ENCODE data around the gene ZNF197. TPM values are rescaled to one million over a fixed set of nuclear protein-coding genes. Genes with fewer than 3 reads are reported as not detected.

Gene ZNF197
- polyA plus RNA-seq, 2 of the 4 experiments (the other 2 are of a cell fraction): 2.8 to 3.7 TPM

DNA sequence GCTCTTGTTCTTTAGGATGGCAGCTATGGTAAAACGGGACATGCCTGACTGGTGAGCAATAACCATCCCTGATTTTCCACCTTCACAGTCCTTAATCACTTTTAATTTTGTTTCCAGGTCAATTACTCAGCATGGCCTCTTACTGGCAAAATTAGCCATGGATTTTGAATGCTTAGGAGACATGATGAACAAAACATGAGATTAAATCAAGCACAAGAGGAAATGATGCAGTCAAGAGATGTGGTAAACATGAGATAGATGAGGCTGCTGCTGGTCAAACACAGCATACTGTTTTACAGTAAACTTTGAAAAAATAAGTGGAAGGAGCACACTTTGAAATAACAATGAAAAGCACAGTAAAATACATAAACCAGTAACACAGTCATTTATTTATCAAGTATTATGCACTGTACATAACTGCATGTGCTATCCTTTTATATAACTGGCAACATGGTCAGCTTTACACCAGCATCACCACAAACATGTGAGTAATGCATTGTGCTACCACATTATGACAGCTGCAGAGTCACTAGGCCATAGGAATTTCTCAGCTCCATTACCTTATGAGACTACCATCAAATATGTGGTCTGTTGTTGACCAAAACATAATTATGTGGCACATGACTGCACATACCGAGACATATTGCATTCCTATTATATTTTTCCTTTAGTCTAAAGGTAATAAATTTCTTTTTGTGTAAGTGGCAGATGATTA is 57.5 kb downstream of the ZNF197 start:
- POLR2A ChIA-PET: no interaction called here
- no peak overlapping the region for H3K4me2 ChIP-seq
- no peak for FAIRE-seq

DNA sequence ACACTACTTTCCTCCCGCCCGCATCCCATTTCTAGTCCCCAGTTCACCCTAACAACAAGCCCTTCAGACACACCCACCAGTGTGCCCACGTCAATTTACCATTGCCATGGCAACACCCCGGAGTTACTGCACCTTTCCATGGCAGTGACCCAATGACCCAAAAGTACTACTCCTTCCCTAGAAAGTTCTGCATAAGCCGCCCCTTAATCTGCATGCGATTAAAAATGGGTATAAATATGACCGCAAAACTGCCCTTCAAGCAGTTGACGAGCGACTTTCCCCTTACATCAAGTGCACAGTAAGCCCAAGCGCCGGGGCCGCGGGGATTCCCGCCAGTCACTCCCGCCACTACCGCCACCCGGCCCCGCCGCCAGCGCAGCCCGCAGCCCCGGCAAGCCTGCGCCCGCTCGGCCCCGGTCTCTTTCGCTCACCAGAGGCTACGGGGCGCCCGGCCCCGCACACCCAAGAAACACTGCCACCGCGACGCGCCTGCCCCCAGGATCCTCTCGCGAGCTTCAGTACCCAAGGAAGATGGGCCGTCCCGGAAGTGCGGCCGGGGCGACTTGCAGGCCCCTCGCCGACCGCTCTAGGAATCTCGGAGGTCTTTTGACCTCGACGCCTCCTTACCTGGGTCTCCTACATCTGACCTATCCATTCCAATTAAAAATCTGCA is 60.4 kb downstream of the ZNF197 start:
- H3K9me3 ChIP-seq: peaks cover 9% of the 10 kb centered on the region; the same call in 2 of the 3 replicates
- no peak for DNase-seq (ENCODE audit: low read depth in 1 of 2, low spot score in 1 of 2)
- 58% methylated on average over 28 of the region's 48 CpGs for WGBS (ENCODE audit: missing lambda C conversion rate)
- H3K4me2 ChIP-seq: no peak overlapping the region
- H3K4me3 ChIP-seq: no peak overlapping the region
- POLR2A ChIA-PET: no interaction called here
- ATAC-seq: no peak
- TF ChIP-seq JUN (IDR thresholded peaks at IDR 0.05) (no peak), HEYL (CRISPR knock-in tag; IDR thresholded peaks at IDR 0.05) (no peak), PHF8 (IDR thresholded peaks at IDR 0.05; ENCODE audit: borderline replicate concordance, low read depth) (no peak), BHLHE40 (IDR thresholded peaks at IDR 0.05; ENCODE audit: low read depth, low read length) (no peak), HOXB5 (CRISPR knock-in tag; IDR thresholded peaks at IDR 0.05) (no peak), EP300 (IDR thresholded peaks at IDR 0.05) (no peak), ZSCAN20 (CRISPR knock-in tag; IDR thresholded peaks at IDR 0.05) (no peak), TP53 (CRISPR knock-in tag; IDR thresholded peaks at IDR 0.05) (no peak)
- TF ChIP-seq, protein P1, sequence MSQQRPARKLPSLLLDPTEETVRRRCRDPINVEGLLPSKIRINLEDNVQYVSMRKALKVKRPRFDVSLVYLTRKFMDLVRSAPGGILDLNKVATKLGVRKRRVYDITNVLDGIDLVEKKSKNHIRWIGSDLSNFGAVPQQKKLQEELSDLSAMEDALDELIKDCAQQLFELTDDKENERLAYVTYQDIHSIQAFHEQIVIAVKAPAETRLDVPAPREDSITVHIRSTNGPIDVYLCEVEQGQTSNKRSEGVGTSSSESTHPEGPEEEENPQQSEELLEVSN (IDR thresholded peaks at IDR 0.05; ENCODE audit: borderline replicate concordance, low read depth): no peak
- TF ChIP-seq, protein P2, sequence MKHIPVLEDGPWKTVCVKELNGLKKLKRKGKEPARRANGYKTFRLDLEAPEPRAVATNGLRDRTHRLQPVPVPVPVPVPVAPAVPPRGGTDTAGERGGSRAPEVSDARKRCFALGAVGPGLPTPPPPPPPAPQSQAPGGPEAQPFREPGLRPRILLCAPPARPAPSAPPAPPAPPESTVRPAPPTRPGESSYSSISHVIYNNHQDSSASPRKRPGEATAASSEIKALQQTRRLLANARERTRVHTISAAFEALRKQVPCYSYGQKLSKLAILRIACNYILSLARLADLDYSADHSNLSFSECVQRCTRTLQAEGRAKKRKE (CRISPR knock-in tag; IDR thresholded peaks at IDR 0.05; ENCODE audit: low read depth): no peak
- TF ChIP-seq, protein P3, sequence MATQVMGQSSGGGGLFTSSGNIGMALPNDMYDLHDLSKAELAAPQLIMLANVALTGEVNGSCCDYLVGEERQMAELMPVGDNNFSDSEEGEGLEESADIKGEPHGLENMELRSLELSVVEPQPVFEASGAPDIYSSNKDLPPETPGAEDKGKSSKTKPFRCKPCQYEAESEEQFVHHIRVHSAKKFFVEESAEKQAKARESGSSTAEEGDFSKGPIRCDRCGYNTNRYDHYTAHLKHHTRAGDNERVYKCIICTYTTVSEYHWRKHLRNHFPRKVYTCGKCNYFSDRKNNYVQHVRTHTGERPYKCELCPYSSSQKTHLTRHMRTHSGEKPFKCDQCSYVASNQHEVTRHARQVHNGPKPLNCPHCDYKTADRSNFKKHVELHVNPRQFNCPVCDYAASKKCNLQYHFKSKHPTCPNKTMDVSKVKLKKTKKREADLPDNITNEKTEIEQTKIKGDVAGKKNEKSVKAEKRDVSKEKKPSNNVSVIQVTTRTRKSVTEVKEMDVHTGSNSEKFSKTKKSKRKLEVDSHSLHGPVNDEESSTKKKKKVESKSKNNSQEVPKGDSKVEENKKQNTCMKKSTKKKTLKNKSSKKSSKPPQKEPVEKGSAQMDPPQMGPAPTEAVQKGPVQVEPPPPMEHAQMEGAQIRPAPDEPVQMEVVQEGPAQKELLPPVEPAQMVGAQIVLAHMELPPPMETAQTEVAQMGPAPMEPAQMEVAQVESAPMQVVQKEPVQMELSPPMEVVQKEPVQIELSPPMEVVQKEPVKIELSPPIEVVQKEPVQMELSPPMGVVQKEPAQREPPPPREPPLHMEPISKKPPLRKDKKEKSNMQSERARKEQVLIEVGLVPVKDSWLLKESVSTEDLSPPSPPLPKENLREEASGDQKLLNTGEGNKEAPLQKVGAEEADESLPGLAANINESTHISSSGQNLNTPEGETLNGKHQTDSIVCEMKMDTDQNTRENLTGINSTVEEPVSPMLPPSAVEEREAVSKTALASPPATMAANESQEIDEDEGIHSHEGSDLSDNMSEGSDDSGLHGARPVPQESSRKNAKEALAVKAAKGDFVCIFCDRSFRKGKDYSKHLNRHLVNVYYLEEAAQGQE (IDR thresholded peaks at IDR 0.05): no peak
- TF ChIP-seq, protein P4, sequence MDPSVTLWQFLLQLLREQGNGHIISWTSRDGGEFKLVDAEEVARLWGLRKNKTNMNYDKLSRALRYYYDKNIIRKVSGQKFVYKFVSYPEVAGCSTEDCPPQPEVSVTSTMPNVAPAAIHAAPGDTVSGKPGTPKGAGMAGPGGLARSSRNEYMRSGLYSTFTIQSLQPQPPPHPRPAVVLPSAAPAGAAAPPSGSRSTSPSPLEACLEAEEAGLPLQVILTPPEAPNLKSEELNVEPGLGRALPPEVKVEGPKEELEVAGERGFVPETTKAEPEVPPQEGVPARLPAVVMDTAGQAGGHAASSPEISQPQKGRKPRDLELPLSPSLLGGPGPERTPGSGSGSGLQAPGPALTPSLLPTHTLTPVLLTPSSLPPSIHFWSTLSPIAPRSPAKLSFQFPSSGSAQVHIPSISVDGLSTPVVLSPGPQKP (IDR thresholded peaks at IDR 0.05; ENCODE audit: low read depth, low read length): no peak
- no peak overlapping the region for H3K27ac ChIP-seq
- no peak for FAIRE-seq
- CTCF ChIA-PET: no interaction called here
- H3K4me1 ChIP-seq: no peaks in the 10 kb centered on the region

More for the DNA sequence above, 57.5 kb downstream of the ZNF197 start:
- peaks cover 9% of the 10 kb centered on the region; the same call in 2 of the 3 replicates for H3K9me3 ChIP-seq
- no peak for TF ChIP-seq HDAC2 (IDR thresholded peaks at IDR 0.05)
- TF ChIP-seq HOXB5 (CRISPR knock-in tag; IDR thresholded peaks at IDR 0.05): no peak
- TF ChIP-seq JUNB (IDR thresholded peaks at IDR 0.05): no peak
- TF ChIP-seq CBX2 (IDR thresholded peaks at IDR 0.05; ENCODE audit: borderline replicate concordance, low read depth): no peak
- no peak for TF ChIP-seq TP53 (CRISPR knock-in tag; IDR thresholded peaks at IDR 0.05)
- TF ChIP-seq EHF (CRISPR knock-in tag; IDR thresholded peaks at IDR 0.05): no peak
- TF ChIP-seq TFCP2L1 (CRISPR knock-in tag; IDR thresholded peaks at IDR 0.05): no peak
- no peak for TF ChIP-seq SREBF2 (IDR thresholded peaks at IDR 0.05)
- TF ChIP-seq JUN (IDR thresholded peaks at IDR 0.05): no peak
- TF ChIP-seq RARB (CRISPR knock-in tag; IDR thresholded peaks at IDR 0.05): no peak
- TF ChIP-seq, protein P5, sequence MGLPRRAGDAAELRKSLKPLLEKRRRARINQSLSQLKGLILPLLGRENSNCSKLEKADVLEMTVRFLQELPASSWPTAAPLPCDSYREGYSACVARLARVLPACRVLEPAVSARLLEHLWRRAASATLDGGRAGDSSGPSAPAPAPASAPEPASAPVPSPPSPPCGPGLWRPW (IDR thresholded peaks at IDR 0.05): no peak
- no peaks in the 10 kb centered on the region for H3K4me1 ChIP-seq
- CTCF ChIA-PET: interaction anchor here (0.6 kb wide), 1 partner anchor 23 kb away, joined by 5 read pairs; no protein-coding TSS in a partner anchor
- ATAC-seq: no peak
- no peak for DNase-seq (ENCODE audit: low read depth in 1 of 2, low spot score in 1 of 2)
- H3K4me3 ChIP-seq: no peak overlapping the region
- no peak overlapping the region for H3K27ac ChIP-seq
- WGBS (ENCODE audit: missing lambda C conversion rate): 2% methylated on average over 2 of the region's 2 CpGs
